Neural cell (in vitro differentiated cells): ENCODE measurements around the gene NHERF1. TPM values are rescaled to one million over a fixed set of nuclear protein-coding genes. Genes with fewer than 3 reads are reported as not detected.

Experiments used
- H2AFZ ChIP-seq: fragments of 200-600, 300-800 bp; sonication (generic), shearing (Covaris generic); 2 replicates; pipeline ENCODE4 v1.6.0; 2014; ENCODE audit warnings: low read depth, mild to moderate bottlenecking, antibody characterized with exemption, low read length, moderate library complexity
- H3F3A ChIP-seq: fragments of 200-600 bp; shearing (Covaris generic); 2 replicates; pipeline ENCODE4 v1.6.1; 2016; ENCODE audit warnings: mild to moderate bottlenecking, moderate library complexity, mixed read lengths, antibody characterized with exemption, low read length; ENCODE audit not compliant: insufficient read depth, poor library complexity, severe bottlenecking
- H3K27ac ChIP-seq: fragments of 200-600, 300-800 bp; sonication (generic), shearing (Covaris generic); 2 replicates; pipeline ENCODE4 v1.5.1; 2014; ENCODE audit warnings: mild to moderate bottlenecking, low read length, moderate library complexity
- H3K27me3 ChIP-seq: fragments of 300-800, 200-600 bp; sonication (generic), shearing (Covaris generic); 2 replicates; pipeline ENCODE4 v1.6.0; 2014; ENCODE audit warnings: mild to moderate bottlenecking, low read depth, low read length, moderate library complexity; ENCODE audit not compliant: insufficient read depth
- H3K36me3 ChIP-seq: fragments of 300-800, 200-600 bp; sonication (generic), shearing (Covaris generic); 2 replicates; pipeline ENCODE4 v1.5.1; 2014; ENCODE audit warnings: mild to moderate bottlenecking, antibody characterized with exemption, low read length, moderate library complexity; ENCODE audit not compliant: insufficient read depth
- H3K4me2 ChIP-seq: fragments of 300-800, 200-600 bp; sonication (generic), shearing (Covaris generic); 2 replicates; pipeline ENCODE4 v1.6.0; 2014; ENCODE audit warnings: mild to moderate bottlenecking, low read length
- H3K4me3 ChIP-seq: fragments of 300-800, 200-600 bp; sonication (generic), shearing (Covaris generic); 2 replicates; pipeline ENCODE4 v1.5.1; 2014; ENCODE audit warnings: mild to moderate bottlenecking, low read length, moderate library complexity
- H3K79me2 ChIP-seq: fragments of 200-600 bp; shearing (Covaris generic); replicated peaks from 2 replicates; pipeline ENCODE4 v1.6.0; 2014; ENCODE audit warnings: mild to moderate bottlenecking, low read length, moderate library complexity; ENCODE audit not compliant: insufficient read depth
- H3K9ac ChIP-seq: fragments of 300-800, 200-600 bp; sonication (generic), shearing (Covaris generic); 2 replicates; pipeline ENCODE4 v1.6.1; 2016; ENCODE audit warnings: mild to moderate bottlenecking, low read length, mixed read lengths
- H3K9me2 ChIP-seq: fragments of 200-600 bp; shearing (Covaris generic); 2 replicates; pipeline ENCODE4 v1.6.1; 2016; ENCODE audit warnings: mild to moderate bottlenecking, low read length, mixed read lengths; ENCODE audit not compliant: insufficient read depth
- H3K9me3 ChIP-seq: fragments of 200-600, 300-800 bp; sonication (generic), shearing (Covaris generic); 2 replicates; pipeline ENCODE4 v1.6.1; 2016; ENCODE audit warnings: mild to moderate bottlenecking, mixed run types, low read length, moderate library complexity, mixed read lengths
- H4K20me1 ChIP-seq: fragments of 200-600 bp; shearing (Covaris generic); 2 replicates; pipeline ENCODE4 v1.6.1; 2016; ENCODE audit warnings: mild to moderate bottlenecking, mixed run types; ENCODE audit not compliant: insufficient read depth
- CTCF ChIP-seq: fragments of 450-650 bp; IDR thresholded peaks from 2 replicates; pipeline ENCODE4 v1.5.1; 2014; ENCODE audit warnings: antibody characterized with exemption, mild to moderate bottlenecking, moderate library complexity; ENCODE audit not compliant: poor library complexity, severe bottlenecking
- EP300 ChIP-seq: fragments of 450-650 bp; conservative IDR thresholded peaks from 2 replicates; pipeline ENCODE4 v1.6.1; 2014; ENCODE audit warnings: antibody characterized with exemption, mild to moderate bottlenecking, moderate library complexity; ENCODE audit not compliant: poor library complexity, severe bottlenecking
- EZH2 ChIP-seq: fragments of 200-600, 300-800 bp; shearing (Covaris generic), sonication (generic); IDR thresholded peaks from 2 replicates; pipeline ENCODE4 v1.6.1; 2014; ENCODE audit warnings: antibody characterized with exemption, low read length, borderline replicate concordance, mild to moderate bottlenecking; ENCODE audit not compliant: insufficient read depth, poor library complexity, severe bottlenecking
- MXI1 ChIP-seq: fragments of 450-650 bp; conservative IDR thresholded peaks from 2 replicates; pipeline ENCODE4 v1.6.1; 2014; ENCODE audit warnings: antibody characterized with exemption, mild to moderate bottlenecking; ENCODE audit not compliant: poor library complexity, severe bottlenecking
- POLR2AphosphoS5 ChIP-seq: IDR thresholded peaks from 2 replicates; pipeline ENCODE4 v1.6.1; 2012
- RAD21 ChIP-seq: fragments of 450-650 bp; conservative IDR thresholded peaks from 2 replicates; pipeline ENCODE4 v1.6.1; 2014; ENCODE audit warnings: antibody characterized with exemption, mild to moderate bottlenecking, moderate library complexity
- SMC3 ChIP-seq: fragments of 450-650 bp; conservative IDR thresholded peaks from 2 replicates; pipeline ENCODE4 v1.6.1; 2014; ENCODE audit warnings: antibody characterized with exemption, mild to moderate bottlenecking, moderate library complexity; ENCODE audit not compliant: poor library complexity
- TAF1 ChIP-seq: IDR thresholded peaks from 2 replicates; pipeline ENCODE4 v1.6.1; 2012; ENCODE audit warnings: low read depth
- polyA plus RNA-seq: library from polyadenylated mRNA; depleted of rRNA; stranded (reverse); fragments of >200 nt; gene quantifications from 2 replicates; pipeline ENCODE4 v1.2.3, GENCODE V29; 2014
- TF ChIP-seq, protein P1 (sequence below): IDR thresholded peaks from 2 replicates; pipeline ENCODE4 v1.6.1; 2012; ENCODE audit warnings: borderline replicate concordance

Gene NHERF1
- polyA plus RNA-seq, 1 donor from 2014 or later: 0.51 TPM

GRCh38 chr17:74815067-74815466 lies 66.6 kb downstream of the NHERF1 start:
- no peak overlapping the region for H3K27ac ChIP-seq
- H3K9me2 ChIP-seq: no peaks in the 10 kb centered on the region
- H4K20me1 ChIP-seq: no peaks in the 10 kb centered on the region
- no peak for TF ChIP-seq EZH2
- TF ChIP-seq TAF1: no peak
- TF ChIP-seq CTCF: no peak
- TF ChIP-seq SMC3: no peak
- TF ChIP-seq, protein P1, sequence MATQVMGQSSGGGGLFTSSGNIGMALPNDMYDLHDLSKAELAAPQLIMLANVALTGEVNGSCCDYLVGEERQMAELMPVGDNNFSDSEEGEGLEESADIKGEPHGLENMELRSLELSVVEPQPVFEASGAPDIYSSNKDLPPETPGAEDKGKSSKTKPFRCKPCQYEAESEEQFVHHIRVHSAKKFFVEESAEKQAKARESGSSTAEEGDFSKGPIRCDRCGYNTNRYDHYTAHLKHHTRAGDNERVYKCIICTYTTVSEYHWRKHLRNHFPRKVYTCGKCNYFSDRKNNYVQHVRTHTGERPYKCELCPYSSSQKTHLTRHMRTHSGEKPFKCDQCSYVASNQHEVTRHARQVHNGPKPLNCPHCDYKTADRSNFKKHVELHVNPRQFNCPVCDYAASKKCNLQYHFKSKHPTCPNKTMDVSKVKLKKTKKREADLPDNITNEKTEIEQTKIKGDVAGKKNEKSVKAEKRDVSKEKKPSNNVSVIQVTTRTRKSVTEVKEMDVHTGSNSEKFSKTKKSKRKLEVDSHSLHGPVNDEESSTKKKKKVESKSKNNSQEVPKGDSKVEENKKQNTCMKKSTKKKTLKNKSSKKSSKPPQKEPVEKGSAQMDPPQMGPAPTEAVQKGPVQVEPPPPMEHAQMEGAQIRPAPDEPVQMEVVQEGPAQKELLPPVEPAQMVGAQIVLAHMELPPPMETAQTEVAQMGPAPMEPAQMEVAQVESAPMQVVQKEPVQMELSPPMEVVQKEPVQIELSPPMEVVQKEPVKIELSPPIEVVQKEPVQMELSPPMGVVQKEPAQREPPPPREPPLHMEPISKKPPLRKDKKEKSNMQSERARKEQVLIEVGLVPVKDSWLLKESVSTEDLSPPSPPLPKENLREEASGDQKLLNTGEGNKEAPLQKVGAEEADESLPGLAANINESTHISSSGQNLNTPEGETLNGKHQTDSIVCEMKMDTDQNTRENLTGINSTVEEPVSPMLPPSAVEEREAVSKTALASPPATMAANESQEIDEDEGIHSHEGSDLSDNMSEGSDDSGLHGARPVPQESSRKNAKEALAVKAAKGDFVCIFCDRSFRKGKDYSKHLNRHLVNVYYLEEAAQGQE: no peak
- no peak for TF ChIP-seq EP300
- TF ChIP-seq RAD21: no peak
- TF ChIP-seq MXI1: no peak
- no peak for TF ChIP-seq POLR2AphosphoS5
- no peaks in the 10 kb centered on the region for H3K36me3 ChIP-seq
- no peak overlapping the region for H3K4me3 ChIP-seq
- no peaks in the 10 kb centered on the region for H3K27me3 ChIP-seq
- no peak overlapping the region for H3K9ac ChIP-seq
- H3K79me2 ChIP-seq: no peaks in the 10 kb centered on the region
- H2AFZ ChIP-seq: no peak overlapping the region
- no peaks in the 10 kb centered on the region for H3K9me3 ChIP-seq
- no peaks in the 10 kb centered on the region for H3F3A ChIP-seq
- H3K4me2 ChIP-seq: no peak overlapping the region

DNA sequence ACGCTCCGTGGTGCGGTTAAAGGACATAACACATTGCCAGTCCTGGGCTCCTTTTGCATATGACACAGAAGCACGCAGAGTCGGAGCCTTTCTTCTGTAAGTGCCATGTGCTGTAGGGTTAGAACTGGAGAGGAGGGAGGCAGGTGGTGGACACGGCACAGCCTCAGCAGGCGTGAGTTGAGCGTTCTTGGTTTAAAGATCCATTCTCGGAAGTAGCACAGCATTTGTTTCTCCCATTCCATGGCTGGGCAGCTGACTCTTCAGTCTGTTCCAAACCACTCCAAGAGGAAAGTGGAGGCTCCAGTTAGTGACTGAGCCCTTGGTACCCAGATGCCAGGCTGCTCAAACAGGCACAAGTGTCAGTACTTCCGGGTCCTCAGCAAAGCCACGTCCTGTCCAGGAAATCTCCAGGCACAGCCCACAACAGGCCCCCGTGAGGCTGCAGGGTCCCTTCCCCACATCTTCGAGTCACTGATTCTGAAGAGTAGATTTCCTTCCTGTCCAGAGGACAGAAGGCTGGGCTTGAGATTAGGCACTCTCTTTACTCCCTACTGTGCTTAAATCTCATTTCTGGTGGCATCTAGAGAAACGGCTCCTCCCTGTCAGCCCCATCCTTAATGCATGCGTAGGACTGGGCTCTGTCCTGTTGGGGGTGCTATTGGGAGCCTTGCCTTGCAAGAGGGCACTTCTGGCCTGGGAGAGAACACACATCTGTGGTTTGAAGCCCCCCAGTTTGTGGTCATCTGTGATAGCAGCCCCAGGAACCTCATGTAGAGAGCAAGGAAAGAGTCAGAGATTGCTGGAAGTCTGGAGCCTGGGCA lies 67.3 kb downstream of the NHERF1 start:
- Histone ChIP-seq H3K4me3 (no peak overlapping the region), H3K27me3 (no peaks in the 10 kb centered on the region), H3K27ac (no peak overlapping the region), H3K36me3 (no peaks in the 10 kb centered on the region), H2AFZ (no peak overlapping the region), H3K9ac (no peak overlapping the region), H4K20me1 (no peaks in the 10 kb centered on the region), H3K79me2 (no peaks in the 10 kb centered on the region), H3K4me2 (no peak overlapping the region), H3K9me2 (no peaks in the 10 kb centered on the region), H3F3A (no peaks in the 10 kb centered on the region), H3K9me3 (no peaks in the 10 kb centered on the region)
- TF ChIP-seq POLR2AphosphoS5 (no peak), TAF1 (no peak), RAD21 (no peak), CTCF (no peak), SMC3 (no peak), EP300 (no peak), MXI1 (no peak), EZH2 (no peak)
- TF ChIP-seq, protein P1: no peak
